ENCODE results near the gene IMPDH1. TPM values are rescaled to one million over a fixed set of nuclear protein-coding genes. Genes with fewer than 3 reads are reported as not detected.

IMPDH1 gene
- total RNA-seq, 1 experiment from 2014 or later, result 188 TPM

DNA sequence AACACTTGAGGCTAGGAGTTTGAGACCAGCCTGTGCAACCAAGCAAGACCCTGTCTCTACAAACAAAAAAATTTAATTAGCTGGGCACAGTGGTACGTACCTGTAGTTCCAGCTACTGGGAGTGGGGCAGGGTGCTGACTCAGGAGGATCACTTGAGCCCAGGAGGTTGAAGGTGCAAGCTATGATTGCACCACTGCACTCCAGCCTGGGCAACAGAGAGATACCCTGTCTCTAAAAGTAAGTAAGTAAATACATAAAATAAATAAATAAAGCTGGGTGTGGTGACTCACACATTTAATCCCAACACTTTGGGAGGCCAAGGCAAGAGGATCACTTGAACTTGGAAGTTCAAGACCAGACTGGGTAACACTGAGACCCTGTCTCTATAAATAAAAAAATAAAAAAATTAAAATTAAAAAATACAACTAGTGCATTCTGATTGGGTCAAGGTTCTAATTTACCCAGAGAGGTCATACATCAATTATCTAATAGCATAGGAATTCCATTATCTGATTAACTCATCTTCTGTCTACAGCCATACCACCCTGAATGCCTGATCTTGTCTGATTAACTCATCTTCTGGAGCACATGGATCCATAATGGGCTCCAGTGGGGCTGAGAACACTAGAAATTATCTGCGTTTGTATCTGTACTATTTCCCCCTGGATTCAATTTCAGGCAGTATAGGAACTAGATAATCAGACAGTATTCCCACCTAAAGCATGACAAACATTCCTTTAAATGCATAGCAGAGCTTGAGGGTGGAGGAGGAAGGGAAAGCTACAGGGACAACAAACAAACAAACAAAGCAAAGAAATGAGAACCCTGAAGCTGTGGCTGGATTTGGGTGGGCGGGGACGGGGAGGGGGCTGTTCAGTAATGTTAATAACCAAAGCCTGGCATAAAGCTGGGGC is 24.9 kb upstream of the IMPDH1 start:
- DNase-seq (ENCODE audit: low spot score), result no peak

DNA sequence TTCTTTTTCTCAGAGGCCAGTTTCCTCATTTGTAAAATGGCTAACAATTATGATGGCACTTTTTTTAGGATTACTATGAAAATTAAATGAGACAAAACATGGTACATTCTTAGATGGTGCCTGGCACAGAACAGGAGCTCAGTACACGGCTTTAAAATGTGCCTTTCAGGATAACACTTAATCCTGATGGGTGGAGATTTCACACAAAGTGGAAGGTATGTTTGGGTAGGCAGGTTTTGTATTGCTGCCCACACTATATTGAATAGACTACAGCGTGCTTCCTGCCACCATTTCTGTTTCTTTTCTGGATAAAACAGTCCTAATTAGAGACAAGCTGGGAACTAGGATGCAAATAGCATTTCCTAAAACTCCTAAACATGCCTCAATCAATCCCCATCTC is 22.0 kb upstream of the IMPDH1 start:
- DNase-seq (ENCODE audit: low spot score), result no peak

DNA sequence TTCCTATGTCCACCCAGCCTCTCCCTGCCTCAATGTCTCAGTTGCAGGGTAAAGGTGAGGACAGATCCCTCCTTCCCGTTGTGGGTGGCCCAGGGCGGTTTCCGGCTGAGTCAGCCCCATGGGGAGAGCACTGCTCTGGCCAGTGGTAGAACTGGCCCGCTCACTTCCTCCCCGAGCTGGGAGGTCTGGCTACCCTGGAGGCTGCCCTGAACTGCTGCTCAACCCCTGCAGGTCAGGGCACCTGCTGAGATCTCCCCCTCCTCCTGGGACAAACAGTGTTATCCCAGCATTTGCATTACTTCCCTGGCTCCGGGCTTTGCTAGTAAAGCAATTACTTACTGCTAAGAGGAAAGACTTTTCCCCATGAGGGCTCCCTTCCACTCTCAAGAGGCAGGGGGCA is 21.4 kb upstream of the IMPDH1 start:
- DNase-seq (ENCODE audit: low spot score), result no peak

DNA sequence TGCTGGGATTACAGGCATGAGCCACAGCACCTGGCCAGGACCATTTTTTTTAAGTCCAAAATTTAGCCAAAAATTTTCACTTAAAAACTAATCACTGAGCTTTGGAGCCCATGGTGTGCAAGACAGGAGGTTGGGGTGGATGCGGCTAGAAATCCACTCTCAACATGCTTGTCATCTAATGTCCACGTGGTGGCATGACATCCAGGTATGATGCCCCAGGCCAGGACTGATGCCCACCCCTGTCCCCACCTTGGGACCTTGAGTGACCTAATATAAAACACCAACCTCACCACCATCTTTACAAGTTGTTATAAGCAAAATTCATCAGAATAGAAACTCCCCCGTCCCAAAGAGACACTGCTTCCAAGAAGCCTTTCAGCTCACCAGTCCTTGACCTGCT is 20.4 kb upstream of the IMPDH1 start:
- no peak for DNase-seq (ENCODE audit: low spot score)

DNA sequence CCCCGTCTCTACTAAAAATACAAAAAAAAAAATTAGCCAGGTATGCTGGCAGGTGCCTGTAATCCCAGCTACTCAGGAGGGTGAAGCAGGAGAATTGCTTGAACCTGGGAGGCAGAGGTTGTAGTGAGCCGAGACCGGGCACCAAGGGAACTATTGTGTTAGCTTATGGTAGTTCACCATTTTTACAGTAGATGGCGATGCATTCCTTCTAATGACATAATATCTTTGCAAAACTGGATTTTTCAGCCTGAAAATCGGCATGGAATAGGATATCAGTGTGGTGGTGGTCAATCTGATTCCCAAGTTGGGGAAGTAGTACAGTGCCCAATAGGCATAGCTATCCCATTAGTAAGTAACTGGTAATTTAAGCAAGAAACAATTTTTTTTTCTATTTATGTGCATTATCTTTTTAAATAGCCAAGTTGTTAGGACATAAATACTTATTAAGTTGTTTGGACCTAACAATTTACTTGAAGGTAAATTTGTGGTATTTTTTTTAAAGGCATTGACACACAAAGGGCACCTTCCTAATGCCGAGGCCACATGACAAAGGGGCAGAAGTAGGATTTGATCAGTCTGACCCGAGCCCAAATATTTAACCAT is 17.6 kb upstream of the IMPDH1 start:
- peak; percentile 88 for DNase-seq (ENCODE audit: low spot score)

DNA sequence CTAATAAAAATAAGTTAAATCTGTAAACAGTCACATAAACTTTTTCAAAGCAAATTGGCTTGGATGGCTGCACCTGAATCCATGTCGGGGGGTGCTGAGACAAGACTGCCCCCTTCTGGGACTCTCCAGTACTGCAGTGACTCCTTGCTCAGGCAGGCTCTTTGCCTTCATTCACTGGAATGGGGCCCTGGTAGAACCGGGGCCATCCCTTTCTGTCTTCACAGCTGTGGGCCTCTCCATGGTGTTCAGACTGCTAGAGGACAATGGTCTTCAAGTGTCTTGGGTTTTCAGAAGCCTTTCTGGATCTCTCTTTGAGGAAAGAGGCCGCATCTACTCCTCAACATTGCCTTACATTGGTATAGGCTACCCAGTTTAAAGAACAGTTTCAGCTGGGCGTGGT is 16.1 kb upstream of the IMPDH1 start:
- DNase-seq (ENCODE audit: low spot score), result peak; percentile 91

DNA sequence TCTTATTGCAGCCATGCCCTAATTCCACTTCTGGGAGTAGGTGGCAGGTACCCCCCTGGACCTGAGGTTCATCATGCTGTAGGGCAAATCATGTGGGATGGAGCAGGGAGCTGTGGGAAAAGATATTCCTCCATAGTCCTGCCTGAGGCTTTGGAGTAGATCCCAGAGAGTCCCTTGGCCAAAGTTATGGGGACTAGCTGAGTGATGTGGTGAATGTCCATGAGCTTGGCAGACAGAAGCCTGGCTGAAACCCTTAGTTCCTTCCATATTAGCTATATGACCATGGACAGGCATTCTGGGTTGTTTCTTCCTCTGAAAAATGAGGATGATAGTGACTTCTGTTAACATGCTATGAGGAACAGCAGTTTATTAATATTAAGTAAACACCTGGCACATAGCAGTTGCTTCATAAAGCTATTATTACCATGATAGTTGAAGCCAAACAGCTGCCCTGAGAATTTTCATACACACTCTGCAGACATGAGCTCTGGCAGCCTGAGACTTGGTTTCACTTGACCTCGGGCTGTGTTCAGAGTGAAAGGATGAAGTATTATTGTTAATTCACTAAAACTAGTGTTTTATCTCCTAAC is 15.0 kb upstream of the IMPDH1 start:
- DNase-seq (ENCODE audit: low spot score), result no peak

DNA sequence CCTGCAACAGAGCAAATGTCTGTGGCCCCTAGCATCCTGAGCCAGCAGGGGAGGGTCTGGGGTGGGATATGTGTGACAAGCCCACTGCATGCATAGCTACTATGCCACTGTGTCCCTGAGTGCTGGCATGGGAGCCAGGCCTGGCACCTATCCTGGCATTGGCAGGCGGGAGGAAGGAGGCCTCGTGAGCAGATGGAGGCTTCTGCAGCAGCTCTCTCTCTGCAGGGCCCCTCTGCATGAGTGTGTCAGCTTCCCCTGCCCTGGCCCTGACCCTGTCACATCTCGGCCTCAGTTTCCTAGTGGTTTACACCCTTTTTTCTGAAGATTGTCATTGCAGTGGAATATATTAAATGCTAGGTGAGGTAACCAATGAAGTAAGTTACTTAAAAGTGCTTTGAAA is 13.1 kb upstream of the IMPDH1 start:
- DNase-seq (ENCODE audit: low spot score), result no peak

DNA sequence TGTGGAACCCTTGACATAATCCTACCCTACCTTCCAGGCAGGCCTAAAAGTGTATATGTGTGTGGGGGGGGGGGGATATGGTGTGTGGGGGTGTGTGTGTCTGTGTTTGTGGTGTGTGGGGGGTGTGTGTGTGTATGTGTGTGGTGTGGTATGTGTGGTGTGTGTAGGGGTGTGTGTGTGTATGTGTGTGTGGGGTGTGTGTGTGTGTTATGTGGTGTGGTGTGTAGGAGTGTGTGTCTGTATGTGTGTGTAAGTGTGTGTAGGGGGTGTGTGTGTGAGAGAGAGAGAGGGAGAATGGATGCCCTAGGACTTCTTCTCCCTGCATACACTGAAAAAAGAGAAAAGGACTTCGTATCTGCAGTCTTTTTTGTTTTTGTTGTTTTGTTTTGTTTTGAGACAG is 12.3 kb upstream of the IMPDH1 start:
- no peak for DNase-seq (ENCODE audit: low spot score)

DNA sequence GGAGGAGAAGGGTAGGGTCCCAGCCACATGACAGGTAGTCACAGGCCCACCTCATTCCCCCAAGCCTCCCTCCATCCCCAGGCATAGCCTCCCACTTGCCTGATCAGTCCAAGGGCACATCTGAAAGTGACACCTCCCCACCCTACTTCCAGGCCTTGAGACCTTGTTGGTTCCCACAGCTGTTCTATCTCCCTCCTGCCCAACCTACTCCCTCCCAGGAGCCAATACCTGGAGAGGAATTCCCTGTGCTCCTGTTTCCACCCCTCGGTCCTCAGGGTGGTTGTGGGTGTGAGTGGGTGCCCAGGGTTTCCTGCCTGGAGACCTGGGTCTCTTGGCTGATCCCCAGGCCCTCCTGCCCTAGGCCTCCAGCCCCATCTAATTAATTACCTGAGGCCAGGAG is 11.6 kb upstream of the IMPDH1 start:
- DNase-seq (ENCODE audit: low spot score), result no peak

DNA sequence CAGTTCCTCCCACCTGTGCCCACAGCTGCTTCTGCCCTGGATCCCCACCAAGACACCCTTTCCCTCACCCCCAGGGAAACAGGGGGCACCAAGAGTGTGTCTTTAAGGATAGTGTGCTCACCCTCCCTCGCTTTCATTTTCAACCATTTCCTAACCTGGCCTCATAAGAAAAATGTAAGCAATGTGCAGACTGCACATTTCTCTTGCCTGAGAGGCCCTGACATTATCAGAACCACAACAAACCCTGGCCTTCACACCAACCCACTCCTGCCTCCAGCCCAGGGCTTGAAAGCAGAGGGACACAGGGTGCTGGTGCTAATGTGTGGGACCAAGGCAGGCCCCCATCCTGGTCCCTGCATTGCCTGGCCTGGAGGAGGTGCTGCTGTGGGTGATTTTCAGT is 11.0 kb upstream of the IMPDH1 start:
- DNase-seq (ENCODE audit: low spot score), result no peak

DNA sequence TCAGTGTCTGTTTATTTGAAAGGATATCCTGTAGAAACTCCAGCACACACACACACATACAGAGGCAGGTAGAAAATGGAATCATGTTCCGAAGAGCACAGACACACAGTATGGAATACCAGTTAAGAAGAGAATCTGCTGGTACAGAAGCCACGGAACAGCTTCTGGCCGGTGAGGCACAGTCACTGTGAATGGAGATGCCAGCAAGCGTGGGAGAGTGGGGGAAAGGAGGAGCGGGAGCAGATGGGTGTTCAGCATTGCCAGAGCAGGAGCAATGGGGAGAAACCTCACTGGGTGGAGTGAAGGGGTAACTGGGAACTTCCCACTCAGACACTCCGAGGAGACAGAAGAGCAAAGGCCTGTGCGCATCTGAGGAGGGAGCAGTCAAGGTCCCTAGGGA is 9.5 kb upstream of the IMPDH1 start:
- DNase-seq (ENCODE audit: low spot score), result no peak

DNA sequence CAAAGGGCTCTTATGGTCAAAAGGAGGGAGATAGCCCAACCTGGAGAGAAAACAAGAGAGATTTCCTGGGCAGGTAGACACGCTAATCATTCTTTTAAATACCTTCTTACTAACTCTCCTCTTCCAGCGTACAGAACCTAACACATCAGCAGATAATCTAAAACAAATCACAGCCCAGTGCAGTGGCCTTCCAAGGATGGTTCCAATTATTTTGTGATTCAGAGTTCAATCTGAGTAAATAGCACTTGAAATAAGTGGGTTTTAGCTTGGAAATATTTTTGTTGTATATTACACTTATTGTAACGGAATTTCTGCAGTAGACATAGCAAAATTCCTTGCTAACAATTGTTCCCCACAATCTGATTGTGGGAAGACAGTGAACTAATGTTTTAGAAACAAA is 7.3 kb upstream of the IMPDH1 start:
- no peak for DNase-seq (ENCODE audit: low spot score)

DNA sequence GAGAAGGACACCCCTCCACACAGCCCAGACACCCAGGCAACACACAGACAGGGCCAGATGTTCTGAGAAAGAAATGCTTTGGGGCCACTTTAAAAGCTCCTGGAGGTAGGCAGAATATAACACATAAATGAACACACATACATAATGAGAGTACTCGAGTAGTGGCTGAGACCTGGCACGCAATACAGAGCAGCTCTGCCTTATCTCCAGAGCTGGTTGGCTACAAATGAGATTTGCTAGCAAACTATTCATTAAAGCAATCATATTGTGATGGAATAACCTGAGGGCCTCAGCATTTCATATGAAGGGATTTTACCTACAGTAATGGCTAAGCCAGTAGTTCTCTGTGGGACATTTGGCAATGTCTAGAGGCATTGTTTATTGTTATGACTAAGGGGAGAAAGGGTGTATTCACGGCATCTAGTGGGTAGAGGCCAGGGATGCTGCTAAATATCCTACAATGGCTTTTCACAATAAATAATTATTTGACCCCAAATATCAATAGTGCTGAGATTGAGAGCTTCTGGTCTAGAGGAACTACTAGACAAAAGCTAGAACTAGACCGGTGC is 5.5 kb upstream of the IMPDH1 start:
- no peak for DNase-seq (ENCODE audit: low spot score)

DNA sequence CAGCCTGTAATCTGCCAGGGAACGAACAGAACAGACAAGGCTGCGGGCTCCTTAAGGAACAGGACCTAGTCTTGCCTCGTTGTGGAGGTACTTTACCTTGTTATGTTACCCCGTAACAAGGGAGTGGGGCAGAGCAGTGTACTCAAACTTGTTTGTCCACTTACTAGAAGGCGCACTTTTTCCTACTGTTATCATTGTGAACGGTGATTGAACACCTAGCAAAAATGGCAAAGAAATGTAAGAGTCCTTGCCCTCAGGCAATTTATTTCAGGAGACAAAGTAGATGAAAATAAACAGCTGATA is 620 bp upstream of the IMPDH1 start:
- DNase-seq (ENCODE audit: low spot score), result peak; percentile 81

DNA sequence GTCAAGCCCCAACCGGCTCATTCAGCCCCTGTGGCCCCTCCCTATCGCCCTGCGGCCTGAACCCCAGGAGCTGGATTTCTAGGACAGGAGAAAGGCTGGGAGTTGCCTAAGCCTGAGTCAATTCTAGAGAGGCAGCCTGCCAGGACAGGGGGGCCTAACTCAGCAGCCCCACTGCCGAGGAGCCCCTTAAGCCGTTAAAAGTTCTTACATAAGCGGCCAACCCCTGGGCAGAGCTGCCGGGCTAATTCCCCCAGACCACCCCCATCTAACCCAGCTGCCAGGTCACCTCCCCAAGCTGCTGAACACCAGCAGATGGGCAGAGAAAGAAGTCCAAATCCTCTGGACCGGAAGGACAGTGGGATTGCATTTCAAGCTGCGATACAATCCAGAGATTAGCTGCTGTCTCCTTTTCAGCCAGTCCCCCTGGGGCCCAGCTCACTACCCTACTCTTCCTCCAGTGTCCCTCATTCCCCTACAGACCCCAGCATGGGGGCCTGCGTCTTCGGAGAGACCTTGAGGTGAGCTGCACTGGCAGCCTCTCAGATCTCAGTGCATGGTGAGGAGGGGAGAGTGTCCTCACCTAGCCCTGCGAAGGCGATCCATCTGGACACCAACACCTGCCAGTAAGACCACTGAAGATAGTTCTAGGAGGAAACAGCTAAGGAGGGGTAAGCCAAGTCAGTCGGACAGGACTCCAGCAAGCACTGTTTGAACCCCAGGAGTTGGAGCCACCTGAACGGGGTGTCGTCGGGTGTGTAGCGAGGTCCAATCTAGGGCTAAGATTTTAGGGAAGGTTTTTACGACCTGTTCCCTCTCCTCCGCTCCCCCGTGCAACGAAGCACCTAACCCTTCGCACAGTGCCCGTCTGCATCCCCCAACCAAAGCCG is 830 bp downstream of the IMPDH1 start:
- no peak for DNase-seq (ENCODE audit: low spot score)

DNA sequence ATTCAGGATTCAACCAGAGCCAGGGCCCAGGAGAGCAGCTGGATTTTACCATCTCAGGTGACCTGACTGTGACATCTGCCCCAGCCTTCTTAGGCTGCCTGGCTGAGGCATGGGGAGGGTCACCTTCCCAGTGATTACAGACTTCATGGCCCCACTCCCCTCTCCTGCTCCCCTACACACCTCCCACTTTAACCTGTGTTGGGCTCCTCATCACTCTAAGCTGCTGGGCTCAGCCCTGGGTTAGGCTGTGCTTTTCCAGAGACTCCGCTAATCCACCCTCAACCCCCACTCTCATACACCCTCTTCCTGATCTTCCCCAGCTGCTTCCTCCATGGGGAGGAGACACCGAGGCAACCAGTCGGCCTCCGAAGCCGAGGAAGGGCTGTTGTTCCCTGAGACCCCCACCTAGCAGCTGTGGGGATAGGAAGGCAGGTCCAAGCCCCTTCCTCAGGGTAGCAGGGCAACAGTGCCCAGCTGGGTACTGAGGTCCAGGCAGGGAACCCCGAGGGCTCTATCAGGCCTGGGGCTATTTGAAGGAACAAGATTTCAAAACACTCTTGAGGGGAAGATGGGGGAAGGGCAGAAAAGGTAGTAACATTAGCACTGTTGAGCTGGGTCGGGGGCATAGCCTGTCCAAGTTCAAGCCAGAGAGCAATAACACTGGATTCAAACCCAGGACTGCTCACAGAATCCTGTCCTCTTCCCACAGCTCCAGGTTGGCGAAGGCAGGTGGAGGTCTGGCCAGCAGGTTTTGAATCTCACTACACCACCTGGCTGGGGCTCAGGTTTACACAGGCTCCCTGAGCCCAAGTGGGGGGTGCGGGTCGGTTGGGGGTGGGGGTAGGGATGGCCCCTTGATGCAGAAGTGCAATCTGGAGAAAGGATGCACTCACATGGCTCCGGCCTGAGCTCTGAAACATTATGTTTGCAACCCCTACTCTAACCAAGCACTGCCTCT is 1.8 kb downstream of the IMPDH1 start:
- no peak for DNase-seq (ENCODE audit: low spot score)

DNA sequence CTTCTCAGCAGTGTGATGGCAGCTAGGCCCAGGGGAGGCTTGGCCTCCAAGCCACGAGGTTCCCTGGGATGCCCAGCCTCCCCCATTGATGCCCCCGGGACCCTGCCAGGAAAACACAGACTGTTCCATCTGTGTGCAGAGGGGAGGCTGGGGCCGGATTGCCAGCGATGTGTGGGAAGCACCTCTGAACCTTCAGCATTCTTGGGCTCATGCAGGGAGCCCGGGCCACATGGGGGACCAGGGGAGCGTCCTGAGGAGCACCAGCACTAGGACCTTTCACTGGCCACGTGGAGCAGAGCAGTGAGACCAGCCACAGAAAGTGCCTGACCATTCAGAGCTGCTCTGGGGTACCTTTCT is 2.6 kb downstream of the IMPDH1 start:
- DNase-seq (ENCODE audit: low spot score), result no peak

DNA sequence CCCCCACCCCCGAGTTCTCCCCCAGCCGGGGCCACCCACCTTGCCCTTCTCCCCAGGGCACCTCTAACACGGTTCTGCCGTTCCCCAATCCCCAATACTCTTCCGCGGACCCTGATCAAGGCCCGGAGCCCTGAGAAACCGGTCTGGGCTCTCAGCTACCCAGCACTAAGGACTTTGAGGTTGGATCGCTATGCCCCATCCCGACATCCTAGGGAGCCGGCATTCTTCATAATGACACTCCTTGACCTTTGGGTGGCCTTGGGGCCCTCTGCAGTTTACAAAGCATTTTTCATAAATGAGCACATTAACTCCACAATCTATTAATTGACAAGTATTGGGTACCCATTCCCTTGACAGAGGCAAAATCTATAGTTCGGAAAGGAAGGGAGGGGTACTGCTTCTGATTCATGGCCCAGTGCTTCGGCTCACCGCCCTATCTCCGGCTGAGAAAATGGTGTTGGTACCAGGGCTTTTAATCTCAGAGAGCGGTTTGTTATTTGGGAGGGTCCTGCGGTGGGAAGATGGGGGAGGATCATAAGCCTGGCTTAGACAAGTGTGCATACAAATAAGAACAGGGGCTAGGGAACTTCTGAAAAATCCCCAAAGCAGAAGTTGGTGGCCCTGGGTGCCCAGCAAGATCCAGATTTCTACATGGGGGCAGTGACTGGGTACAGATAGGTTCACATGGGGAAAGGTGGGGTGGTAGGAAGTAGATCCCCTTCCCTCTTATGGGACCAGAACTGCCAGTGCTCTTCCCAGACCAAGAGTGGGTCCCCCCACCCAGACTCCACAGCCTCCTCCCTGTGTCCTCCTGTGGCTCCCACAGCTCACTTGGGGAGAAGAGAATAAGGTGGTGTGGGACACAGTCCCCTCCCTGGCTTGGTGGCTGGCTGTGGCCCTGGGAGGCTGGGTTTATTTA is 3.2 kb downstream of the IMPDH1 start:
- peak; percentile 54 for DNase-seq (ENCODE audit: low spot score)

Data from HT-29 (cell line).